GM12801 (cell line): ENCODE measurements around the gene OR2L13.

ENCODE experiments used
- TF ChIP-seq, protein P1 (sequence below): IDR thresholded peaks from one replicate; pipeline ENCODE4 v1.5.1; 2011; ENCODE audit warnings: control low read depth; ENCODE audit not compliant: insufficient read length; ENCODE audit errors: extremely low read depth

Gene OR2L13

GRCh38 chr1:248143311-248143710 lies 48.3 kb downstream of the OR2L13 start:
- TF ChIP-seq, protein P1, sequence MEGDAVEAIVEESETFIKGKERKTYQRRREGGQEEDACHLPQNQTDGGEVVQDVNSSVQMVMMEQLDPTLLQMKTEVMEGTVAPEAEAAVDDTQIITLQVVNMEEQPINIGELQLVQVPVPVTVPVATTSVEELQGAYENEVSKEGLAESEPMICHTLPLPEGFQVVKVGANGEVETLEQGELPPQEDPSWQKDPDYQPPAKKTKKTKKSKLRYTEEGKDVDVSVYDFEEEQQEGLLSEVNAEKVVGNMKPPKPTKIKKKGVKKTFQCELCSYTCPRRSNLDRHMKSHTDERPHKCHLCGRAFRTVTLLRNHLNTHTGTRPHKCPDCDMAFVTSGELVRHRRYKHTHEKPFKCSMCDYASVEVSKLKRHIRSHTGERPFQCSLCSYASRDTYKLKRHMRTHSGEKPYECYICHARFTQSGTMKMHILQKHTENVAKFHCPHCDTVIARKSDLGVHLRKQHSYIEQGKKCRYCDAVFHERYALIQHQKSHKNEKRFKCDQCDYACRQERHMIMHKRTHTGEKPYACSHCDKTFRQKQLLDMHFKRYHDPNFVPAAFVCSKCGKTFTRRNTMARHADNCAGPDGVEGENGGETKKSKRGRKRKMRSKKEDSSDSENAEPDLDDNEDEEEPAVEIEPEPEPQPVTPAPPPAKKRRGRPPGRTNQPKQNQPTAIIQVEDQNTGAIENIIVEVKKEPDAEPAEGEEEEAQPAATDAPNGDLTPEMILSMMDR = no peak

DNA sequence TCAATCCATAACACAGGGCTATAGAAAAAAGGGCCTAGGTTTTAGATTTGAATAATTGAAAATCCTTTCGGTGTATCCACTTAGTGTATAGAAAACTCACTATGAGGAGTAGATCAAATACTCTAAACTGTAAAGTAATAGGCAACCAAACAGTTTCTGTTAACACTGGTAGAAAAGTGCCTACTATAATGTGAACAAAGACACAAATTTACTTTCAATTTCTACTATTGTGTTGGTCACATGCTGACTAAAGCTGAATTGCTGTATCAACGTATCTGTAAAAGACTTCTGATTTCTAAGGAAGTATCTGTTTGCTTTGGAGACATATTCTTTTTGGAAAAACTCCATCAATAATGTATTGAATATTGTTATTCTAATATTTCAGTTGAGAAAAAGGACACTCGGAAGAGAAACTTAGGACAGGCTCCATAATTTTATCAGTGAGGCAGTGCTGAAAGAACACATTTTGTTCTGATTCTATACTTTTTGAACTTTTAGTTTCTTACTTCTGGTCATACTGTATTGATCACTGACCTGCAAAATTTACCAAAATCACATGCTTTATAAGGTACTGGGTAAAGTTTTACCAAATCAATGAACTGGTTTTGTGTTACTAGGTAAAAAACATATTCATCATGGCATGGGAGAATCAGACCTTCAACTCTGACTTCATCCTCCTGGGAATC lies 49.7 kb downstream of the OR2L13 start, which contains the start of gene OR2M5:
OR2M5 (plus strand) TSS at position 636 of the 686 bp plus-strand sequence; CDS start at position 636, 0 bp downstream.
- TF ChIP-seq, protein P1 = no peak
